Heart left ventricle (tissue), 16 donors: ENCODE results near the gene KIF16B. TPM values are rescaled to one million over a fixed set of nuclear protein-coding genes. Genes with fewer than 3 reads are reported as not detected.

Experiments used
- ATAC-seq, 4 donors: fragments of 200-7000 bp; cut with Tn5 transposase; one replicate each; pipeline ENCODE4 v1.9.1; 2020 to 2022; ENCODE audit warnings: moderate library complexity in 4 of 4, mild to moderate bottlenecking in 3 of 4, moderate number of reproducible peaks in 1 of 4
- DNase-seq, 5 donors: peaks; one replicate each; pipeline ENCODE4 v3.0.0-alpha.2; 2020
- H3K27ac ChIP-seq, 12 donors: fragments of 200-600 bp; sonication (generic) in 4 of 12; one replicate each; pipeline versions ENCODE4 v1.5.0 to v1.8.0; 2016 to 2022; ENCODE audit warnings: mild to moderate bottlenecking in 2 of 12
- H3K27me3 ChIP-seq, 9 donors: fragments of 200-600 bp; sonication (generic) in 2 of 9; one replicate each; pipeline versions ENCODE4 v1.5.1 to v1.8.0; 2016 to 2022; ENCODE audit warnings: mild to moderate bottlenecking in 3 of 9
- H3K36me3 ChIP-seq, 9 donors: fragments of 200-600 bp; sonication (generic) in 2 of 9; one replicate each; pipeline versions ENCODE4 v1.5.0 to v1.8.0; 2018 to 2022; ENCODE audit warnings: mild to moderate bottlenecking in 2 of 9
- H3K4me1 ChIP-seq, 12 donors: fragments of 200-600 bp; sonication (generic) in 4 of 12; one replicate each; pipeline versions ENCODE4 v1.5.0 to v1.8.0; 2016 to 2022; ENCODE audit warnings: mild to moderate bottlenecking in 3 of 12
- H3K4me3 ChIP-seq, 12 donors: fragments of 200-600 bp; sonication (generic) in 4 of 12; one replicate each; pipeline versions ENCODE4 v1.5.0 to v1.8.0; 2017 to 2022; ENCODE audit warnings: mild to moderate bottlenecking in 9 of 12, moderate library complexity in 4 of 12
- H3K9me3 ChIP-seq, 12 donors: fragments of 200-600 bp; sonication (generic) in 4 of 12; one replicate each; pipeline versions ENCODE4 v1.5.0 to v1.8.0; 2016 to 2022; ENCODE audit warnings: mild to moderate bottlenecking in 1 of 12
- CTCF ChIP-seq, 12 donors: fragments of 200-600 bp; sonication (generic) in 4 of 12; IDR thresholded peaks; one replicate each; pipeline versions ENCODE4 v1.5.0 to v1.8.0; 2018 to 2022; ENCODE audit warnings: antibody characterized with exemption in 12 of 12, mild to moderate bottlenecking in 5 of 12
- POLR2A ChIP-seq, 2 donors: fragments of 450-650 bp; IDR thresholded peaks; one replicate each; pipeline ENCODE4 v1.6.1; 2017; ENCODE audit warnings: antibody characterized with exemption in 2 of 2, mild to moderate bottlenecking in 2 of 2, moderate library complexity in 2 of 2
- WGBS, 4 donors: extraction: QIAGEN DNeasy Blood & Tissue Kit in 2 of 4; methylation state at CpG; one replicate each; pipeline versions ENCODE4 v1.1.5 to v1.1.7; 2013 to 2018; 5-methylcytosine and 5-hydroxymethylcytosine counted together
- intact Hi-C, 10 donors: fragments of 100-400 bp; cut with DNase I; formaldehyde crosslinking; loops; one replicate each; pipeline versions ENCODE4 v1.11.1 to v1.14.2; 2022
- polyA plus RNA-seq, 2 donors: library from polyadenylated mRNA; stranded (reverse); fragments of 200-250 nt; gene quantifications; one replicate each; pipeline ENCODE4 v1.2.3, GENCODE V29; 2013
- total RNA-seq, 9 donors: library from RNA; depleted of rRNA in 2 of 9; stranded (reverse); fragments of >200 nt in 2 of 9; fragmentation: NEBNext Ultra II Directional in 3 of 9; extraction: Animal tissue kit (Norgen Biotek cat#: 25700) in 3 of 9; gene quantifications; one replicate each; pipeline versions ENCODE4 v1.1.0 to v1.2.4, GENCODE V29; 2016 to 2023
- donor health status: ischemic (EF 13 %, LVEDD 7.1; RV severe dilation, severe dysfunction).
- donor health status: healthy with polysubstance abuse.
- donor health status: DM: no; HTN: yes; CAD: no.
- donor health status: DM: no; HTN: no; CAD: no.
- donor health status: ischemic (EF 25% LVEDD 6.9; RV normal size, moderate dysfunction).
- donor health status: ischemic (EF 25% LVEDD 5.7; RV mildly dilated, moderate dysfunction).
- donor health status: healthy.
- donor health status: DM: yes; HTN: yes; CAD: no.
- donor health status: ischemic (EF 35%, LVEDD 5.7; RV mildly dilated, moderate dysfunction).
- donor health status: nonischemic (EF 11% LVEDD 7.7; RV severe dilation, severe dysfunction).
- donor health status: DM: yes; HTN: yes; CAD: no.
- donor health status: PGD.
- donor health status: ischemic (EF 29% LVEDD 5.4; RV normal size, mild dysfunction).
- donor health status: nonischemic (EF 23%, LVEDD 6.1; RV moderate dilation, normal function).

Gene KIF16B
- total and polyA plus RNA-seq, 11 donors, result 8.8 to 31.8 (median 17.8) TPM

GRCh38 chr20:16390991-16391390 lies 182.3 kb downstream of the KIF16B start:
- H3K4me1 ChIP-seq, result peaks cover 0 to 3% (median 0%) of the 10 kb centered on the region in 12 donors
- intact Hi-C loops, result loop anchor here in 1 of 10 donors (10.0 kb wide), 1 partner anchor 56 kb away; no protein-coding TSS in a partner anchor
- no peaks in the 10 kb centered on the region for H3K9me3 ChIP-seq
- WGBS, 4 donors, result 84 to 85% (median 85%) methylated on average over 4 of the region's 4 CpGs
- peak; percentile 26 to 57 (median 50) for ATAC-seq
- DNase-seq, result no peak
- H3K4me3 ChIP-seq, result no peak overlapping the region
- no peaks in the 10 kb centered on the region for H3K27me3 ChIP-seq
- TF ChIP-seq POLR2A (IDR thresholded peaks at IDR 0.05), result no peak
- TF ChIP-seq CTCF (IDR thresholded peaks at IDR 0.05), result no peak
- no peak overlapping the region for H3K27ac ChIP-seq
- H3K36me3 ChIP-seq, result peaks cover 0 to 28% (median 0%) of the 10 kb centered on the region in 9 donors

- no peaks in the 10 kb centered on the region for H3K27me3 ChIP-seq
- intact Hi-C loops, result no loop called here
- DNase-seq (no peak), ATAC-seq (no peak)
- no peaks in the 10 kb centered on the region for H3K9me3 ChIP-seq
- 94 to 98% (median 97%) methylated on average over 6 of the region's 6 CpGs for WGBS, 4 donors
- H3K36me3 ChIP-seq, result peaks cover 0 to 28% (median 0%) of the 10 kb centered on the region in 9 donors
- H3K4me3 ChIP-seq, result no peak overlapping the region
- no peak for TF ChIP-seq CTCF (IDR thresholded peaks at IDR 0.05)
- TF ChIP-seq POLR2A (IDR thresholded peaks at IDR 0.05), result no peak
- no peak overlapping the region for H3K27ac ChIP-seq
- peaks cover 0 to 3% (median 0%) of the 10 kb centered on the region in 12 donors for H3K4me1 ChIP-seq
These were observed 184.5 kb downstream of the KIF16B start for GRCh38 chr20:16388731-16389130.

- Histone ChIP-seq H3K36me3 (peaks cover 0 to 28% (median 0%) of the 10 kb centered on the region in 9 donors), H3K4me3 (no peak overlapping the region)
- peak in 1 of 4 donors; percentile 33 for ATAC-seq
These were observed 185.6 kb downstream of the KIF16B start for GRCh38 chr20:16387666-16388065.

GRCh38 chr20:16385891-16386290 lies 187.4 kb downstream of the KIF16B start:
- DNase-seq (no peak), ATAC-seq (no peak)
- intact Hi-C loops, result no loop called here

More at GRCh38 chr20:16387666-16388065, 185.6 kb downstream of the KIF16B start:
- no peaks in the 10 kb centered on the region for H3K9me3 ChIP-seq
- peaks cover 0 to 3% (median 0%) of the 10 kb centered on the region in 12 donors for H3K4me1 ChIP-seq
- intact Hi-C loops, result no loop called here
- H3K27ac ChIP-seq, result no peak overlapping the region
- no peak for DNase-seq
- no peaks in the 10 kb centered on the region for H3K27me3 ChIP-seq
- WGBS, 4 donors, result 77 to 95% (median 93%) methylated on average over 6 of the region's 6 CpGs
- TF ChIP-seq POLR2A (IDR thresholded peaks at IDR 0.05), result no peak
- TF ChIP-seq CTCF (IDR thresholded peaks at IDR 0.05), result no peak

More at GRCh38 chr20:16385891-16386290, 187.4 kb downstream of the KIF16B start:
- WGBS, 4 donors, result 63 to 73% (median 72%) methylated on average over 5 of the region's 5 CpGs
- Histone ChIP-seq H3K27me3 (no peaks in the 10 kb centered on the region), H3K9me3 (no peaks in the 10 kb centered on the region), H3K4me3 (no peak overlapping the region), H3K36me3 (peaks cover 0 to 21% (median 0%) of the 10 kb centered on the region in 9 donors), H3K27ac (no peak overlapping the region), H3K4me1 (peaks cover 0 to 3% (median 0%) of the 10 kb centered on the region in 12 donors)
- TF ChIP-seq CTCF (IDR thresholded peaks at IDR 0.05) (no peak), POLR2A (IDR thresholded peaks at IDR 0.05) (no peak)
